HG03460 (cell line): ENCODE measurements around the gene SEMA4B.
"Not testable (repeated sequence)": the region's sequence is repeated elsewhere in the genome, so short reads cannot be mapped to it uniquely, and the experiment has no call there.

ENCODE experiments used
- ATAC-seq: cut with Tn5 transposase; IDR thresholded peaks from one replicate; pipeline ENCODE4 v1.9.1; 2021; ENCODE audit not compliant: unreplicated experiment

The SEMA4B gene

GRCh38 chr15:90178468-90179435 is 22.4 kb upstream of the SEMA4B start:
- no peak for ATAC-seq

- no peak for ATAC-seq
Observed at GRCh38 chr15:90181776-90182175, 19.4 kb upstream of the SEMA4B start.

- peak; percentile 40 for ATAC-seq
Observed at GRCh38 chr15:90184119-90184785, 16.9 kb upstream of the SEMA4B start.

GRCh38 chr15:90184786-90185704 is 16.1 kb upstream of the SEMA4B start:
- peak; percentile 78 for ATAC-seq

- ATAC-seq: no peak
Observed at GRCh38 chr15:90187257-90187868, 13.8 kb upstream of the SEMA4B start.

- ATAC-seq: not testable (repeated sequence)
Observed at GRCh38 chr15:90188065-90188464, 13.1 kb upstream of the SEMA4B start.

GRCh38 chr15:90188914-90189748 is 12.0 kb upstream of the SEMA4B start:
- no peak for ATAC-seq

GRCh38 chr15:90189781-90190467 is 11.2 kb upstream of the SEMA4B start:
- no peak for ATAC-seq

GRCh38 chr15:90190606-90191343 is 10.4 kb upstream of the SEMA4B start:
- peak; percentile 54 for ATAC-seq

GRCh38 chr15:90191344-90191687 is 9.8 kb upstream of the SEMA4B start:
- ATAC-seq: peak; percentile 25

GRCh38 chr15:90191794-90192509 is 9.2 kb upstream of the SEMA4B start:
- ATAC-seq: peak; percentile 70

- no peak for ATAC-seq
Observed at GRCh38 chr15:90192961-90193786, 8.0 kb upstream of the SEMA4B start.

GRCh38 chr15:90194655-90195054 is 6.5 kb upstream of the SEMA4B start:
- ATAC-seq: no peak

- ATAC-seq: peak; percentile 27
Observed at GRCh38 chr15:90200534-90201129, 498 bp upstream of the SEMA4B start.

- no peak for ATAC-seq
Observed at GRCh38 chr15:90201944-90202375, 830 bp downstream of the SEMA4B start.

GRCh38 chr15:90202929-90203328 is 1.8 kb downstream of the SEMA4B start:
- no peak for ATAC-seq

GRCh38 chr15:90203473-90203872 is 2.3 kb downstream of the SEMA4B start:
- ATAC-seq: no peak
